SW480 (cell line): Measurements from ENCODE around the gene CACNA1G.
A peak's percentile ranks its signal among the peaks of the same experiment; 100 is the strongest.

Source experiments
- DNase-seq: peaks from one replicate; pipeline ENCODE4 v3.0.0-alpha.2; 2016; ENCODE audit warnings: low spot score

CACNA1G gene

GRCh38 chr17:50614471-50615051, 54.0 kb downstream of the CACNA1G start:
- no peak for DNase-seq

GRCh38 chr17:50615828-50616227, 55.3 kb downstream of the CACNA1G start:
- no peak for DNase-seq

GRCh38 chr17:50618300-50618699, 57.8 kb downstream of the CACNA1G start:
- DNase-seq, result peak; percentile 54

GRCh38 chr17:50618941-50619340, 58.4 kb downstream of the CACNA1G start:
- no peak for DNase-seq

GRCh38 chr17:50619489-50619888, 59.0 kb downstream of the CACNA1G start:
- no peak for DNase-seq

GRCh38 chr17:50620237-50620636, 59.7 kb downstream of the CACNA1G start:
- DNase-seq, result no peak

- no peak for DNase-seq
Measured at GRCh38 chr17:50620858-50621257, 60.3 kb downstream of the CACNA1G start.

GRCh38 chr17:50621574-50622031, 61.1 kb downstream of the CACNA1G start:
- DNase-seq, result no peak

GRCh38 chr17:50624321-50624934, 63.9 kb downstream of the CACNA1G start:
- no peak for DNase-seq

GRCh38 chr17:50625032-50625871, 64.7 kb downstream of the CACNA1G start:
- DNase-seq, result no peak

GRCh38 chr17:50626037-50626574, 65.6 kb downstream of the CACNA1G start:
- DNase-seq, result peak; percentile 66

- DNase-seq, result no peak
Measured at GRCh38 chr17:50627036-50627781, 66.7 kb downstream of the CACNA1G start.

- peak; percentile 65 for DNase-seq
Measured at GRCh38 chr17:50627782-50628601, 67.5 kb downstream of the CACNA1G start.

- DNase-seq, result no peak
Measured at GRCh38 chr17:50629902-50630301, 69.4 kb downstream of the CACNA1G start.

- peak; percentile 68 for DNase-seq
Measured at GRCh38 chr17:50630524-50631194, 70.1 kb downstream of the CACNA1G start.

- DNase-seq, result no peak
Measured at GRCh38 chr17:50631195-50631907, 70.8 kb downstream of the CACNA1G start.

- DNase-seq, result no peak
Measured at GRCh38 chr17:50631908-50632571, 71.5 kb downstream of the CACNA1G start.

- no peak for DNase-seq
Measured at GRCh38 chr17:50632637-50633036, 72.1 kb downstream of the CACNA1G start.

- DNase-seq, result no peak
Measured at GRCh38 chr17:50633683-50634082, 73.2 kb downstream of the CACNA1G start.
